Hematopoietic multipotent progenitor cell treated with erythropoietin and hydrocortisone succinate and interleukin-3 and kit ligand, for 8 days (in vitro differentiated cells): Measurements from ENCODE around the gene HAUS1.
"Not testable (repeated sequence)": the region's sequence is repeated elsewhere in the genome, so short reads cannot be mapped to it uniquely, and the experiment has no call there.

Experiments
- DNase-seq: peaks from one replicate; pipeline ENCODE4 v3.0.0-alpha.2; 2015

HAUS1 gene

GRCh38 chr18:46104128-46104911, at the start of gene HAUS1:
Gene HAUS1 (plus strand): TSS chr18:46104385. CDS start chr18:46104412, 27 bp downstream.
- DNase-seq, result peak; percentile 95

- DNase-seq, result peak; percentile 40
Observed at GRCh38 chr18:46054956-46055837, 49.0 kb upstream of the HAUS1 start.

- DNase-seq, result no peak
Observed at GRCh38 chr18:46055838-46056230, 48.4 kb upstream of the HAUS1 start.

- DNase-seq, result peak; percentile 98
Observed at GRCh38 chr18:46060359-46060841, 43.8 kb upstream of the HAUS1 start.

GRCh38 chr18:46061387-46061786, 42.8 kb upstream of the HAUS1 start:
- DNase-seq, result peak; percentile 74

- no peak for DNase-seq
Observed at GRCh38 chr18:46061796-46062195, 42.4 kb upstream of the HAUS1 start.

GRCh38 chr18:46062781-46063180, 41.4 kb upstream of the HAUS1 start:
- no peak for DNase-seq

GRCh38 chr18:46067438-46068007, 36.7 kb upstream of the HAUS1 start:
- DNase-seq, result peak; percentile 55

- no peak for DNase-seq
Observed at GRCh38 chr18:46068763-46069162, 35.4 kb upstream of the HAUS1 start.

GRCh38 chr18:46069524-46069923, 34.7 kb upstream of the HAUS1 start:
- no peak for DNase-seq

- DNase-seq, result no peak
Observed at GRCh38 chr18:46070232-46070631, 34.0 kb upstream of the HAUS1 start.

GRCh38 chr18:46070815-46071652, 33.2 kb upstream of the HAUS1 start:
- peak; percentile 53 for DNase-seq

- DNase-seq, result peak; percentile 68
Observed at GRCh38 chr18:46071653-46072375, 32.4 kb upstream of the HAUS1 start, which contains the start of gene PSTPIP2. Gene PSTPIP2 (minus strand): TSS chr18:46072260. CDS start chr18:46072188, 72 bp downstream.

GRCh38 chr18:46072376-46072867, 31.8 kb upstream of the HAUS1 start:
- DNase-seq, result no peak

- DNase-seq, result no peak
Observed at GRCh38 chr18:46072959-46073358, 31.2 kb upstream of the HAUS1 start.

- DNase-seq, result peak; percentile 87
Observed at GRCh38 chr18:46073474-46074331, 30.5 kb upstream of the HAUS1 start.

- DNase-seq, result no peak
Observed at GRCh38 chr18:46079336-46079735, 24.8 kb upstream of the HAUS1 start.

- no peak for DNase-seq
Observed at GRCh38 chr18:46080156-46080555, 24.0 kb upstream of the HAUS1 start.

GRCh38 chr18:46084431-46084830, 19.8 kb upstream of the HAUS1 start:
- no peak for DNase-seq

GRCh38 chr18:46088501-46088900, 15.7 kb upstream of the HAUS1 start:
- DNase-seq, result not testable (repeated sequence)
